Keratinocyte (primary cell): ENCODE measurements around the gene ALDOB.

Source experiments
- CTCF ChIP-seq, 3 experiments: IDR thresholded peaks in 1 of 3; conservative IDR thresholded peaks in 1 of 3; optimal IDR thresholded peaks in 1 of 3; 2 replicates in 2 of 3; 3 replicates in 1 of 3; pipeline versions ENCODE3 to v1.5.1; 2011; ENCODE audit warnings: low read length in 3 of 3, mild to moderate bottlenecking in 3 of 3, moderate library complexity in 2 of 3, control low read depth in 1 of 3, inconsistent platforms in 1 of 3; ENCODE audit not compliant: insufficient read depth in 2 of 3; ENCODE audit errors: extremely low read depth in 1 of 3
- EZH2 ChIP-seq: IDR thresholded peaks from one replicate; pipeline ENCODE4 v1.6.1; 2012; ENCODE audit warnings: inconsistent platforms, mild to moderate bottlenecking, low read length, moderate library complexity

DNA sequence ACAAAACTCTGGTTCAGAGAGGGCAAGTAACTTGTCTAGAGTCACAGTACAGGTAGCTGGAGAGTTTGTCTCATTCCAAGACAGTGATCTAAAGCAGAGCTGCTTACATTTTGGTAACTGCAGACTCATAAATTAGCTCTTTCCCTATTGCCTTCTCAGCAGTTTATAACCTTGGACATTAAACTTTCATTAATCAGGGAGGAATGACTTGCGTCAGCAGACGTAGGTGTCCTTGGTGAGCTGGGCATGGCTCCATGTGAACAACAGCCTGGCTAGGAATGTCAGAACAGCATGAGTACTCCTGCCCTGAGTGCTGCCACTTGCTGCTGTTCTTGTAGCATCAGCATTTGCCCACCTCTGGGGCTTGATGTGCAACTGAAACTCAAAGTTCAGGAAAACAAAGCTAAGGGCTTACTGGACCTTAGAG is 2.2 kb upstream of the ALDOB start:
- no peak for TF ChIP-seq CTCF (optimal IDR thresholded peaks at IDR 0.05 in 1 of 3, IDR thresholded peaks at IDR 0.05 in 1 of 3, conservative IDR thresholded peaks at IDR 0.05 in 1 of 3; ENCODE audit: extremely low read depth in 1 of 3, insufficient read depth in 2 of 3, low read length in 3 of 3)
- TF ChIP-seq EZH2 = no peak
